Activated CD4-positive, alpha-beta T cell treated with anti-CD3 and anti-CD28 coated beads, Interleukin-2, amount 50 U/mL, for 48 hours (primary cell): ENCODE data around the gene FRY.
A peak's percentile ranks its signal among the peaks of the same experiment; 100 is the strongest.

Experiments used
- DNase-seq, 2 experiments: peaks; one replicate each; pipeline ENCODE4 v3.0.0-alpha.2; 2020

Gene FRY

GRCh38 chr13:32267836-32268439, 236.4 kb downstream of the FRY start:
- DNase-seq, result peak; percentile 60 to 67

- no peak for DNase-seq
Observed at GRCh38 chr13:32272021-32272683, 240.6 kb downstream of the FRY start.

GRCh38 chr13:32277839-32278238, 246.3 kb downstream of the FRY start:
- DNase-seq, result no peak

- DNase-seq, result no peak
Observed at GRCh38 chr13:32278426-32278825, 246.9 kb downstream of the FRY start.

GRCh38 chr13:32281096-32281495, 249.5 kb downstream of the FRY start:
- no peak for DNase-seq

- no peak for DNase-seq
Observed at GRCh38 chr13:32282096-32282711, 250.6 kb downstream of the FRY start.

GRCh38 chr13:32284927-32285632, 253.5 kb downstream of the FRY start:
- DNase-seq, result no peak

GRCh38 chr13:32285633-32285965, 254.0 kb downstream of the FRY start:
- DNase-seq, result no peak

- DNase-seq, result no peak
Observed at GRCh38 chr13:32297206-32297605, 265.6 kb downstream of the FRY start.

GRCh38 chr13:32298695-32299094, 267.1 kb downstream of the FRY start:
- no peak for DNase-seq

GRCh38 chr13:32299893-32300292, 268.3 kb downstream of the FRY start:
- no peak for DNase-seq

GRCh38 chr13:32300406-32300805, 268.8 kb downstream of the FRY start:
- DNase-seq, result no peak

GRCh38 chr13:32300920-32301319, 269.3 kb downstream of the FRY start:
- DNase-seq, result peak in 1 of 2 experiments; percentile 18

GRCh38 chr13:32302461-32302860, 270.9 kb downstream of the FRY start:
- DNase-seq, result no peak

- no peak for DNase-seq
Observed at GRCh38 chr13:32305646-32306045, 274.1 kb downstream of the FRY start.

GRCh38 chr13:32309312-32310133, 277.9 kb downstream of the FRY start:
- DNase-seq, result no peak

GRCh38 chr13:32310134-32310706, 278.6 kb downstream of the FRY start:
- DNase-seq, result peak in 1 of 2 experiments; percentile 9

GRCh38 chr13:32311188-32311897, 279.8 kb downstream of the FRY start:
- DNase-seq, result no peak

GRCh38 chr13:32314271-32315237, 283.0 kb downstream of the FRY start:
- peak; percentile 46 to 58 for DNase-seq

GRCh38 chr13:32315238-32316027, 283.9 kb downstream of the FRY start, which contains the start of the genes BRCA2 and ZAR1L:
Gene BRCA2 (plus strand): TSS chr13:32315508. CDS start chr13:32316461, 953 bp downstream.
Gene ZAR1L (minus strand): TSS chr13:32315363. CDS start chr13:32311925, 3,438 bp downstream.
- peak; percentile 85 to 89 for DNase-seq
